Measurements from ENCODE around the gene SSR1. TPM values are rescaled to one million over a fixed set of nuclear protein-coding genes. Genes with fewer than 3 reads are reported as not detected.

The SSR1 gene
- total RNA-seq, 1 experiment from 2014 or later, result 115 TPM

- no peaks in the 10 kb centered on the region for H3K4me1 Mint-ChIP-seq (ENCODE audit: low read depth, unreplicated experiment)
- no TSS peak for BruUV-seq (replicated peaks)
- no peaks in the 10 kb centered on the region for H3K27me3 Mint-ChIP-seq (ENCODE audit: unreplicated experiment)
- no peak overlapping the region for H3K27ac Mint-ChIP-seq (ENCODE audit: unreplicated experiment)
- intact Hi-C loops (cut with micrococcal nuclease; ENCODE audit: unreplicated experiment), result no loop called here
- H3K36me3 Mint-ChIP-seq (ENCODE audit: insufficient read depth, unreplicated experiment), result peaks cover 18% of the 10 kb centered on the region
- DNase-seq, result no peak
- no peaks in the 10 kb centered on the region for H3K9me3 Mint-ChIP-seq (ENCODE audit: low read depth, unreplicated experiment)
- H3K4me3 Mint-ChIP-seq (ENCODE audit: low read depth, unreplicated experiment), result no peak overlapping the region
- CTCF ChIA-PET, result no interaction called here
- TF ChIP-seq CTCF (IDR thresholded peaks at IDR 0.05; ENCODE audit: unreplicated experiment), result no peak
Measured at GRCh38 chr6:7222197-7222596, 90.8 kb downstream of the SSR1 start.

- no peaks in the 10 kb centered on the region for H3K27me3 Mint-ChIP-seq (ENCODE audit: unreplicated experiment)
- no peak for TF ChIP-seq CTCF (IDR thresholded peaks at IDR 0.05; ENCODE audit: unreplicated experiment)
Measured at GRCh38 chr6:7219310-7219709, 93.7 kb downstream of the SSR1 start.

DNA sequence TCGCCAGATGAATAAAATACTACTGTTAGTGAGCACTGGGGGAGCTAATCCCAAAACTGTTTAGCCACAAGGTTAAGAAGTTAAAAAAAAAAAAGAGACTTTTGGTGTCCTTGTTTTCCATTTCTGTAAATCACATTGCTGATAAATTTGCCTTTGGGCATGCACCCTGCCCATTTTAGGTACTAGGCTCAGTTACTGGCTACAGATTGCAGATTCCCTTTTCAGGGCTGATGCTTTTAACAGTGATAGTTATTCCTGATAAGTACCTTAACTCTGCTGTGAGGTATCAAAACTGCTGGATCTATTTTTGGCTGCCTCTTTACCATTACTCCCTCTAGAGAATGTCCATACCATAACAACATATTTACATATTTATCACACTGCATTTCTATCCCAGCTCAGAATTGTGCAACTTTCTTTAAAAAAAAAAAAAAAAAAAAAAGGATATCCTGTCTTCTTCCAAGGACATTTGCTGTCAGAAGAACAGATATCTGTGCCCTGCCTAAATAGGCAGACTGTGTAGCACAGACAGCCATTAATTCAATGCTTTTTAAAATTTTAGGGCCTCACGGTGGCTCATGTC lies 94.5 kb downstream of the SSR1 start:
- no peak for DNase-seq
- H3K36me3 Mint-ChIP-seq (ENCODE audit: insufficient read depth, unreplicated experiment), result peaks cover 33% of the 10 kb centered on the region
- intact Hi-C loops (cut with micrococcal nuclease; ENCODE audit: unreplicated experiment), result no loop called here
- H3K4me3 Mint-ChIP-seq (ENCODE audit: low read depth, unreplicated experiment), result no peak overlapping the region
- no peak overlapping the region for H3K27ac Mint-ChIP-seq (ENCODE audit: unreplicated experiment)
- BruUV-seq (replicated peaks), result no TSS peak
- no peaks in the 10 kb centered on the region for H3K9me3 Mint-ChIP-seq (ENCODE audit: low read depth, unreplicated experiment)
- no peak for TF ChIP-seq CTCF (IDR thresholded peaks at IDR 0.05; ENCODE audit: unreplicated experiment)
- H3K27me3 Mint-ChIP-seq (ENCODE audit: unreplicated experiment), result no peaks in the 10 kb centered on the region
- H3K4me1 Mint-ChIP-seq (ENCODE audit: low read depth, unreplicated experiment), result peaks cover 18% of the 10 kb centered on the region
- CTCF ChIA-PET, result interaction anchor here (0.5 to 0.7 kb wide), 3 partner anchors 72 to 515 kb away, joined by 3 read pairs; no protein-coding TSS in a partner anchor

More at GRCh38 chr6:7219310-7219709, 93.7 kb downstream of the SSR1 start:
- no TSS peak for BruUV-seq (replicated peaks)
- intact Hi-C loops (cut with micrococcal nuclease; ENCODE audit: unreplicated experiment), result no loop called here
- DNase-seq, result no peak
- Mint-ChIP-seq H3K36me3 (ENCODE audit: insufficient read depth, unreplicated experiment) (peaks cover 27% of the 10 kb centered on the region), H3K4me1 (ENCODE audit: low read depth, unreplicated experiment) (peaks cover 17% of the 10 kb centered on the region), H3K4me3 (ENCODE audit: low read depth, unreplicated experiment) (no peak overlapping the region), H3K27ac (ENCODE audit: unreplicated experiment) (no peak overlapping the region), H3K9me3 (ENCODE audit: low read depth, unreplicated experiment) (no peaks in the 10 kb centered on the region)
- CTCF ChIA-PET, result interaction anchor here (0.5 kb wide), 1 partner anchor 72 kb away, joined by 3 read pairs; no protein-coding TSS in a partner anchor

Other genes with a start within 250 kb of the SSR1 start
- gene RREB1, start 205.2 kb downstream of the SSR1 start, total RNA-seq (2022), result 38.4 and 42.9 TPM in 2 replicates
- not detected in 2 replicates for gene CAGE1, start 76.5 kb upstream of the SSR1 start, total RNA-seq (2022)
- gene RIOK1, start 76.6 kb upstream of the SSR1 start, total RNA-seq (2022), result 13.3 and 16.1 TPM in 2 replicates
- 46.4 and 57.7 TPM in 2 replicates for gene DSP, start 228.5 kb upstream of the SSR1 start, total RNA-seq (2022)

Measured in Calu3 (cell line).